Fibroblast of pulmonary artery (primary cell): ENCODE data around the gene SYT9.

Experiments used
- DNase-seq: peaks from one replicate; pipeline ENCODE4 v3.0.0-alpha.2; 2010; ENCODE audit warnings: low read depth
- H3K4me3 ChIP-seq: replicated peaks from 2 replicates; pipeline ENCODE4 v1.5.1; 2011; ENCODE audit warnings: low read depth, mild to moderate bottlenecking, control low read depth, low read length, moderate library complexity
- TF ChIP-seq, protein P1 (sequence below): IDR thresholded peaks from 2 replicates; pipeline ENCODE4 v1.5.1; 2011; ENCODE audit warnings: mild to moderate bottlenecking, control low read depth, low read length, inconsistent platforms; ENCODE audit errors: missing control alignments

Gene SYT9

DNA sequence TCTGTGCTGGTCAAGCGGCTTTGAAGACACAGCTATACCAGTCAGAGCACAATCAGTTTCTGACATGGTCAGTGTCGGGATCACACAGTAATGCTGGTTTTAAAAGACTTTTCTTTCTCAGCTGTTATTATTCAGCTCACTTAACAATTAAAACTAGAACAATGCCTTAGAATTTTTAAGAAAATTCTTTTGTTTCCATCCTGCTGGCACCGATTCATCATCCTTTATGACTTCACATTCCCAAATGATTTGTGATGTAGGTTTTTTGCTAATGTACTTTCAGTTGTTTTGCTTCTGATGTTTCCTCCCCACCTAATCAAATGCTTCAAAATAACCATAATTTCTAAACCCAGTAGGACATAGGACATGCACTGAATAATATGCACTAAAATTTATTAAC is 199.1 kb downstream of the SYT9 start:
- H3K4me3 ChIP-seq: no peak overlapping the region
- no peak for DNase-seq
- TF ChIP-seq, protein P1, sequence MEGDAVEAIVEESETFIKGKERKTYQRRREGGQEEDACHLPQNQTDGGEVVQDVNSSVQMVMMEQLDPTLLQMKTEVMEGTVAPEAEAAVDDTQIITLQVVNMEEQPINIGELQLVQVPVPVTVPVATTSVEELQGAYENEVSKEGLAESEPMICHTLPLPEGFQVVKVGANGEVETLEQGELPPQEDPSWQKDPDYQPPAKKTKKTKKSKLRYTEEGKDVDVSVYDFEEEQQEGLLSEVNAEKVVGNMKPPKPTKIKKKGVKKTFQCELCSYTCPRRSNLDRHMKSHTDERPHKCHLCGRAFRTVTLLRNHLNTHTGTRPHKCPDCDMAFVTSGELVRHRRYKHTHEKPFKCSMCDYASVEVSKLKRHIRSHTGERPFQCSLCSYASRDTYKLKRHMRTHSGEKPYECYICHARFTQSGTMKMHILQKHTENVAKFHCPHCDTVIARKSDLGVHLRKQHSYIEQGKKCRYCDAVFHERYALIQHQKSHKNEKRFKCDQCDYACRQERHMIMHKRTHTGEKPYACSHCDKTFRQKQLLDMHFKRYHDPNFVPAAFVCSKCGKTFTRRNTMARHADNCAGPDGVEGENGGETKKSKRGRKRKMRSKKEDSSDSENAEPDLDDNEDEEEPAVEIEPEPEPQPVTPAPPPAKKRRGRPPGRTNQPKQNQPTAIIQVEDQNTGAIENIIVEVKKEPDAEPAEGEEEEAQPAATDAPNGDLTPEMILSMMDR: no peak

DNA sequence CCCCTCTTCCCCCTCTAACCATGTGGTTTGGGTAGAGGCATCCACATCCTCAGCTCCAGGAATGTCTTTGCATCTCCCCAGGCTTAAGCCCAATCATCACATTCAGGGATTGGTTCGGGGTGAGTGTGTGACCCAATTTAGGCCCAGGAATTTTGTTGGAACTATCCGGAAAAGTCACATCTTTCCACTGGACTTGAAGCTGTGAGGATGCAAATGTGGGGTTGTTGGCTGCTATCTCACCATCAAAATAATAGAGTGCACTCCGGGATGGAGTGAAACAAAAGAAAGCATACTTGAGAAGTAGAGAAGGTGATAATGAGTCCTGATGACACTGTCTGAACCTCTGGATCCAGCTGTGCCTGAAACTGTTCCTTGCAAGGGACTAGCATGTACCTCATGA is 199.8 kb downstream of the SYT9 start:
- TF ChIP-seq, protein P1: no peak
- no peak overlapping the region for H3K4me3 ChIP-seq
- DNase-seq: no peak

DNA sequence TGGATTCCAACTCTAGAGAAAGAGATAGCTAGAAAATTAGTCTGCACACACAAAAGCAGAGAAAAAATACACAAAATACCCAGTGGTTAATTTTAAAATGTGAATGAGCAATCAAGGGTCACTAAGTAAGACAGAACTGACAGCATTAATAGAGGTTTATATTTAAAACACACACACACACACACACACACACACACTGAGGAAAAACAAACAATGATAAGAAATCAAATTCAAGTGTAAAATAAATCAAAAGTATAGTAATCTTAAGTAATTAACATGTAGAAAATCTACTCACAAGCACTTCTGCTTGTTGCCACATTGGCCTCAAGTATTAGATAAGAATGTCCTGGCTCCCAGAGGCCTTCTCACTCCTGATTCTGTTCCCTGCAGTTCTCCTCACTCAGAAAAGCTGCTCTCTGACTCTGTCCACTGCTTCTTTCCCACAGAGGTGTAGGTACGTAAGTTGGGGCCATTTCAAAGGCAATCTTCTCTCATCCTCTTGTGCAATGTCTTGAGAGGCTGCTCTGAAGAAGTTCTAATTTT is 200.3 kb downstream of the SYT9 start:
- TF ChIP-seq, protein P1: no peak
- no peak overlapping the region for H3K4me3 ChIP-seq
- DNase-seq: no peak

DNA sequence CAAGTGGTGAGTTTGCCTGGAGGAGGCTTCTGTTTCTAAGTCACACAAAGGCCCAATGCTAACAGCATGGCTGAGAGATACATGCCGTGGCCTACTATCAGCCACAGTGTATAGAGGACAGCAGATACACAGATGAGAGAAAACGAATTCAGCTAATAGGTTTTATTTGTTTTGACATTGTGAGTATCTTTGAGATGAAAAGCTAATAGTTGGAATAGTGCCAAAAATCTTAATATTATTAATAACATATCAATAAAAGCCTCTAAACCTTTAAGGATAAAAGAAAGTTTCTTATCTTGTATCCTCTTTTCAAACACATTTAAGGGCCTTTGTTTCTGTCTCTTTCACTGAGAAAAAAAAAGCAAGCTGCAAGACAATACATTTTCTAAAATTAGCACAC is 203.2 kb downstream of the SYT9 start:
- DNase-seq: no peak
- no peak overlapping the region for H3K4me3 ChIP-seq
- TF ChIP-seq, protein P1: no peak

DNA sequence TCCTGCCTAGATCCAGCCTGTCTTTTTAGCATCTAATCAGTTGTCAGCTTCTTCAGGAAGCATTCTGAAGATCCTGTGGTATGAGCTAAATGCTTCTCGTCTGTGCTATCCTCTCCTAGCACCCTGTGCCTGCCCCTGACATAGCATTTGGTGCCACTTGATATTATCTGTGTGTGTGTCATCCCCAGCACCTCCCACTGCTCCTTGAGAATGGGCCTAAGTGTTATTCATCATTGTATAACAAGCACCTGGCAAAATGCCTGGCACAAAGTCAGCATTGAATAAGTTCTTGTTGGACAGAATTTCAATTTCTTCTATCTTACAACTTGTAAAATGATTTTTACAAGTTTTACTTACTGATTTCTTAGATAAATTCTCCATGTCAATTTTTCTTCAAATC is 205.5 kb downstream of the SYT9 start:
- DNase-seq: no peak
- TF ChIP-seq, protein P1: no peak

DNA sequence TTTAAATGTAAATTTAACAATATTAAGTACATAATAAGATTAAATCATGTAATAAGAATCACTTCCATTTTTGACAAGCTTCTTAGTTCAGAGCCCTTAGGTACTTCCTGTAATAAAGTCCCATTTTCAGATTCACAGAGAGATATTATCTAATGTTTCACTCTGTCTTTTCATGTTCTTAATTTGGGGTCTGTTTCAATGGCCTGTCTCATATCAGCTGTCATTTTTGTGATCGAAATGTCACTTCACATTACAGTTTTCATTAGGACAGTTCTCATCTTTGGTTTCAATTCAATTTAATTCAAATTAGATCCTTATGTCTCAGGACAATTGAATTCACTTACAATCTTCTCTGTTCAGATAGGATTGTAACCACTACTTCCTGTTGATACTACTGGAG is 211.0 kb downstream of the SYT9 start:
- TF ChIP-seq, protein P1: no peak
- H3K4me3 ChIP-seq: no peak overlapping the region
- no peak for DNase-seq

More for the DNA sequence above, 205.5 kb downstream of the SYT9 start:
- no peak overlapping the region for H3K4me3 ChIP-seq

DNA sequence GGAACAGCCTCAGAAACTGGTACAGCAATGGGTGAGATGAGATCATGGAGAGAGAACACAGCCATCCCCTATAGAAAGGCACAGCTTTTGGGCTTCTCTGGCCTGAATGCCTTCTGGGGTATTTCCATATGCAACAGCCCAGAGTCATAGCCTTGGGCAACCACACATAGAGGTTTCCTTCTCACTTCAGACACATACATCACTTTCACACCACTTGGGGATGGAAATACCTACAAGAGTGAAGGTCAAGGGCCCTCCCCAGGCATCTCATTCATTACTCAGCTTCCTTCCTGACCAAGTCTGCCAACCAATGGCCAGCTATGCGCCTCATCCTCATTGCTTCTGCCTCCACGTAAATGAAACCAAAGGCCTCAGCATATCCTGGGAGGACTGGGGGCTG is 215.9 kb downstream of the SYT9 start:
- no peak for DNase-seq
- TF ChIP-seq, protein P1: no peak
- no peak overlapping the region for H3K4me3 ChIP-seq
